Fibroblast of the aortic adventitia (primary cell): Measurements from ENCODE around the gene DCAF15. TPM values are rescaled to one million over a fixed set of nuclear protein-coding genes. Genes with fewer than 3 reads are reported as not detected.
A peak's percentile ranks its signal among the peaks of the same experiment; 100 is the strongest.

ENCODE experiments used
- DNase-seq: peaks from one replicate; pipeline ENCODE4 v3.0.0-alpha.2; 2010; ENCODE audit warnings: low read depth
- H3K4me3 ChIP-seq: 2 replicates; pipeline ENCODE4 v1.5.1; 2011; ENCODE audit warnings: low read depth, mild to moderate bottlenecking, control low read depth, low read length, moderate library complexity
- CTCF ChIP-seq: IDR thresholded peaks from 2 replicates; pipeline ENCODE4 v1.5.1; 2011; ENCODE audit warnings: mild to moderate bottlenecking, low read length, control low read depth, inconsistent platforms; ENCODE audit not compliant: insufficient read depth
- total RNA-seq: library from RNA; depleted of rRNA; stranded (reverse); fragments of >200 nt; gene quantifications from 2 replicates; pipeline ENCODE4 v1.2.3, GENCODE V29; 2012; ENCODE audit warnings: low replicate concordance

The DCAF15 gene
- total RNA-seq, 1 donor, result 12.7 TPM

GRCh38 chr19:13986348-13986904, 34.1 kb downstream of the DCAF15 start:
- DNase-seq, result peak; percentile 31
- no peak for TF ChIP-seq CTCF
- no peak overlapping the region for H3K4me3 ChIP-seq

GRCh38 chr19:13987101-13987890, 35.0 kb downstream of the DCAF15 start:
- no peak for DNase-seq
- TF ChIP-seq CTCF, result no peak

GRCh38 chr19:13989487-13989886, 37.2 kb downstream of the DCAF15 start:
- H3K4me3 ChIP-seq, result no peak overlapping the region
- TF ChIP-seq CTCF, result no peak
- no peak for DNase-seq

More at GRCh38 chr19:13987101-13987890, 35.0 kb downstream of the DCAF15 start:
- no peak overlapping the region for H3K4me3 ChIP-seq

- no peak for TF ChIP-seq CTCF
- DNase-seq, result no peak
- H3K4me3 ChIP-seq, result no peak overlapping the region
Observed at GRCh38 chr19:13990085-13990484, 37.8 kb downstream of the DCAF15 start.

GRCh38 chr19:13992025-13992424, 39.7 kb downstream of the DCAF15 start:
- no peak for TF ChIP-seq CTCF
- DNase-seq, result no peak
- H3K4me3 ChIP-seq, result no peak overlapping the region

- H3K4me3 ChIP-seq, result no peak overlapping the region
- no peak for DNase-seq
- no peak for TF ChIP-seq CTCF
Observed at GRCh38 chr19:13993590-13994300, 41.4 kb downstream of the DCAF15 start.
